GM12875 (cell line): ENCODE measurements around the gene COL9A2.
"Not testable (repeated sequence)": the region's sequence is repeated elsewhere in the genome, so short reads cannot be mapped to it uniquely, and the experiment has no call there.

Experiments used
- H3K4me3 ChIP-seq: one replicate; pipeline ENCODE4 v1.5.1; 2011; ENCODE audit warnings: low read depth, low read length, control low read depth
- CTCF ChIP-seq: IDR thresholded peaks from 2 replicates; pipeline ENCODE4 v1.5.1; 2011; ENCODE audit warnings: low read depth, mild to moderate bottlenecking, control low read depth, inconsistent platforms, low read length, moderate library complexity, borderline replicate concordance; ENCODE audit not compliant: insufficient read depth

Gene COL9A2

GRCh38 chr1:40341491-40342380 lies 24.6 kb upstream of the COL9A2 start:
- no peak overlapping the region for H3K4me3 ChIP-seq
- TF ChIP-seq CTCF = no peak

DNA sequence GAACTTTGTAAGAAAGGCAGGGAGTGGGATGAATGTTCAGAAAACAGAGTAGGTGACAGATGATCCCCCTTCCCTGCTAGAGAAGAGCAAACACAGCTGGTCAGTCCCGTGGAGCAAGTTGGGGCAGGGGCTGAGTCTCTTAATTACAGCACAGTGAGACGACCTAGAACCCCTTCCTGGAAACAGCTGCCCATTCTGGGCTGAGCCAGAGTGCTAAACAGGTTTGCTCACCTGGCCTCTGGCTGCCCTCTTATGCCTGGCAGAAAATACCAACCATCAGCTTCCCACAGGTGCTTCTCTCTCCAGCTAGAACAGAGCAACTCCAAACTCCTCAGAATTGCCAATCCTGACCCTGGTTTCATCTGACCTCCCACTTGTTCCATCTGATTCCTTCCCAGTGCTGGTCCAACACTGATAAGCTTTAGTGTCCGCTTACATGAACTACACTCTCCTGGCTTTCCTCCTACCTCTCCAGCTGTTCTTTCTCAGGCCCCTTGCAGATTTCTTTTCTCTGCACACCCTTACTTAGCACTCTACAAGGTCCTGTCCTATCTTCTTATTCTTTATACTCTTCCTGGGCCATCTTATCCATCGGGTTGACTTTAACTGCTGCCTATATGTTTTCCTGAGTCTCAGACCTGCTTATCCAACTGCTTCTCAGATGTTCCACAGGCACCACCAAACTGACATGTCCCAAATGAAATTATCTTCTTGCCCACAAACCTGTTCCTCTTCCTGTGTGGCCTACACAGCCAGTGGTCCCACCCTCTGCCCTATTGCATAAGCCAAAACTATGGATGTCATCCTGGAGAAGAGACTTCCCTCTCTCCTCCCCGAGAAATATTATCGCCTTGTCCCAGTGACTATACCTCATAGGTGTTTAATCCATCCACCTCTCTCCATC lies 22.6 kb upstream of the COL9A2 start:
- no peak overlapping the region for H3K4me3 ChIP-seq
- no peak for TF ChIP-seq CTCF

DNA sequence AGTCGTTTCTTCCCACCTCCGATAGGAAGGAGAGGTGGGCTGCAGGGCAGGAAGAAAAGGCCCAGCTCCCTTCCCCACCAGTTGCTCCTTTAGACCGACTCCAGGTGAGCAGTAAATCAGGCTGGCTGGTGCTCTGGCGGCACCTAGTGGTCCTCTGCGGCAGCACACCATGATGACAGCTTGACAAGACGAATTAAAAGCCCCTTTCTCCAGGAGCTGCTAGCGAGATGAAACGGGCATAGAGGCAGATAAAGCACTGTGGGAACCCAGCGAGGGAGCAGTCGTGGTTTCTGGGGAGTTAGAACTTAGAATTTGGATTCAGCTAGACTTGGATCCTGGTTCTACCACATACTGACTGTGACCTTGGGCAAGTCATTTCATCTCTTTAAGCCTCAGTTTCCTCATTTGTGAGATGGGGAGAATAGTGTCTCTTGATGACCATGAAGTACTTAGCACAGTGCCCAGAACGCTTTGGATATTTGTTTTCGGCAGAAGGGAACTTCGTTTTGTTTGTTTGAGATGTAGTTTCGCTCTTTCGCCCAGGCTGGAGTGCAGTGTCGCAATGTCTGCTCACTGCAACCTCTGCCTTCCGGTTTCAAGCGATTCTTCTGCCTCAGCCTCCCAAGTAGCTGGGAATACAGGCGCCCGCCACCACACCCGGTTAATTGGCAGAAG lies 21.8 kb upstream of the COL9A2 start:
- peak; percentile 98 for TF ChIP-seq CTCF
- H3K4me3 ChIP-seq = no peak overlapping the region

DNA sequence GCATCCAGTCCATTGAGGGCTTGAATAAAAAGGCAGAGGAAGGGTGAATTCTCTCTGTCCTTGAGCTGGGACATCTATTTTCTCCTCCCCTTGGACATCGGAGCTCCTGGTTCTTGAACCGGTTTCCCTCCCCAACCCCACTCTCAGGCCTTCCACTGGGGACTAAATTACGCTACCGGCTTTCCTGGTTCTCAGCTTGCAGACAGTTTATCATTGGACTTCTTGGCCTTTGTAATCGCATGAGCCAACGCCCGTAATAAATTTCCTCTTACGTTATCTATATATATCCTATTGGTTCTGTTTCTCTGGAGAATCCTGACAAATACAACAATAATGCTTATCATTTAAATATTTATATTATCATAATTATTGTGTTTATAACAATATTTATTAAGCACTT lies 20.4 kb upstream of the COL9A2 start:
- TF ChIP-seq CTCF = no peak

GRCh38 chr1:40332695-40333094 lies 15.6 kb upstream of the COL9A2 start:
- TF ChIP-seq CTCF = no peak

More for the DNA sequence above, 20.4 kb upstream of the COL9A2 start:
- H3K4me3 ChIP-seq = no peak overlapping the region

DNA sequence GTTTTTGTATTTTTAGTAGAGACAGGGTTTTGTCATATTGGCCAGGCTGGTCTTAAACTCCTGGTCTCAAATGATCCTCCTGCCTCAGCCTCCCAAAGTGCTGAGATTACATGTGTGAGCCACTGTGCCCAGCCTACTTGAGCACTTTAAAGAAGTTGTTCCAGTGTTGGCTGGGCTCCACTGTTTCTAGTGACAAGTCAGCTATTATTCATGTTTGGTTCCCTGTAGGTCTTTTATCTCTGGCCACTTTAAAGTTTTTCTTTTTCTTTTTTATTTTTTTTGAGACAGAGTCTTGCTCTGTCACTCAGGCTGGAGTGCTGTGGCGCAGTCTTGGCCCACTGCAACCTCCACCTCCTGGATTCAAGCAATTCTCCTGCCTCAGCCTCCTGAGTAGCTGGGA lies 14.3 kb upstream of the COL9A2 start:
- not testable (repeated sequence) for H3K4me3 ChIP-seq

More at GRCh38 chr1:40332695-40333094, 15.6 kb upstream of the COL9A2 start:
- no peak overlapping the region for H3K4me3 ChIP-seq

GRCh38 chr1:40318970-40319621 lies 2.0 kb upstream of the COL9A2 start:
- TF ChIP-seq CTCF = no peak
- no peak overlapping the region for H3K4me3 ChIP-seq
